ENCODE data around the gene RAB23.

Gene RAB23

DNA sequence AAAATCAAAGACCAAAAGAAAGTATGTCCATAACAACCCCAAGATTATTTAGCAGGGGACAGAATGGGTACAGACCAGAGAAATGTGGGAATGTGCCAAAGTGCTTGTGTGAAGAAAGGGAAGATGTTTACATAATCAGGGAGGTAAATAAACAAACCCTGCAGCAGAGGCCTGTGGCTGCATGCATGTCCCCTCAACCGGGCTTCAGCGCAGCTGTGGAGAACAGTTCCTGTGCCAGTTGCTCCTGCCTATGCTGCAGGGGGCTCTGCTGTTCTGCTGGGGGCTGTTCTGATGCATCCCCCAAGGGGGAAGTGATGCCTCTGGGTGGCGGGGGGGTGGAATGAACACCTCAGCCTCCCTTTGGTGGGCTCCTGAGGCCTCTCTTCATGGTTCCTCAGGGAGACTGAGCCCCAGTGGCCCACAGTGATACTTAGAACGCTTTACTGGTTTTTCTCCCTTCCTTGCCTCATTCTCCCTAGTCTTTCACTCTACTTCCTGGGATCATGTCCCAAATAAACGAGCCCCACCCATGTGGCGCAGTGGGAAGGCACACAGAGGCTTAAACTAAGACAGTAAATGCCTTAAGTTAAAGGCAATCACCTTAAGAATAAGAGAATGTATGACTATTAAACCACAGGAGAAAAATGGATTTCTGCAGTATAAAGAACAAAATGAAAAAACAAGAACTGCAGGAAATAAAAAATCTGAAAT is 23.0 kb downstream of the RAB23 start:
- Histone ChIP-seq H3K36me3 (replicated peaks in 1 of 2; ENCODE audit: control insufficient read depth in 2 of 2, insufficient read depth in 2 of 2, low read length in 2 of 2) (peaks cover 3 to 32% of the 10 kb centered on the region in 2 donors), H3K4me3 (ENCODE audit: low read length in 2 of 2) (peak overlapping the region in 1 of 2 donors; percentile 54), H2BK12ac (ENCODE audit: low read length) (no peak overlapping the region), H3K23ac (ENCODE audit: low read depth, low read length, poor library complexity) (no peak overlapping the region), H3K27ac (replicated peaks; ENCODE audit: low read length) (no peak overlapping the region), H3K79me1 (ENCODE audit: low read depth, low read length) (no peaks in the 10 kb centered on the region), H3K9ac (ENCODE audit: low read depth, low read length, poor library complexity) (no peak overlapping the region), H3K4ac (ENCODE audit: low read length) (no peak overlapping the region), H4K8ac (ENCODE audit: low read depth, low read length) (no peak overlapping the region), H2BK120ac (ENCODE audit: low read depth, low read length) (no peak overlapping the region), H2AFZ (ENCODE audit: low read length) (no peak overlapping the region), H3K27me3 (ENCODE audit: control insufficient read depth in 3 of 3, insufficient read depth in 3 of 3, low read depth in 1 of 3, low read length in 3 of 3) (no peaks in the 10 kb centered on the region), H2BK5ac (ENCODE audit: low read length) (no peak overlapping the region), H4K91ac (ENCODE audit: low read depth, low read length, poor library complexity) (no peak overlapping the region), H3K4me1 (ENCODE audit: control insufficient read depth in 2 of 2, insufficient read depth in 1 of 2, low read depth in 1 of 2, low read length in 2 of 2) (peaks cover 0 to 4% of the 10 kb centered on the region in 2 donors), H2AK5ac (ENCODE audit: low read depth, low read length) (no peak overlapping the region), H3K14ac (ENCODE audit: low read length) (no peak overlapping the region), H3K18ac (ENCODE audit: low read length) (no peak overlapping the region), H3K9me3 (replicated peaks in 1 of 2; ENCODE audit: control insufficient read depth in 2 of 2, insufficient read depth in 1 of 2, low read depth in 1 of 2, low read length in 2 of 2) (no peaks in the 10 kb centered on the region), H3K4me2 (ENCODE audit: insufficient read depth, low read length, poor library complexity, severe bottlenecking) (no peak overlapping the region), H2BK15ac (ENCODE audit: low read length) (no peak overlapping the region)
- DNase-seq (ENCODE audit: low spot score): no peak
- no CpG with 5 or more reads among the region's 6 CpGs for WGBS, 2 donors (ENCODE audit: extremely low coverage in 2 of 2, insufficient read length in 2 of 2, insufficient replicate concordance in 1 of 2)

DNA sequence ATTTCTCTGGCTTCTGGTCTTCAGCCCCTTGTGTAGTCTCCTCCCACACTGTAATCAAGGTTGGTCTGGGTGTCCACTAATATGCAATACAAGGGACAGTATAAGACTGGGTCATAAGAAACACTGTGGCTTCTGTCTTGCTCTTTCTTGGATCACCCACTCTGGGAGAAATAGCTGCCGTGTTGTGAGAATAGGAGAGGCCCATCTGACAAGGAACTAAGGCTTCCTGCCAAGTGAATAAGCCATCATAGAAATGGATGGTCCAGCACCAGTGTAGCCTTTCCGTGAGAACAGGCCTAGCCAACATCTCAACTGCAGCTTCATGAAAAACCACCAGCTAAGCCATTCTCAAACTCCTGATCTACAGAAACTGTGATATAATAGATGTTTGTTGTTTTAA is 26.6 kb downstream of the RAB23 start:
- H2BK5ac ChIP-seq (ENCODE audit: low read length): no peak overlapping the region
- H2AFZ ChIP-seq (ENCODE audit: low read length): no peak overlapping the region
- peaks cover 3 to 58% of the 10 kb centered on the region in 2 donors for H3K36me3 ChIP-seq (replicated peaks in 1 of 2; ENCODE audit: control insufficient read depth in 2 of 2, insufficient read depth in 2 of 2, low read length in 2 of 2)
- H2BK120ac ChIP-seq (ENCODE audit: low read depth, low read length): no peak overlapping the region
- no peak overlapping the region for H3K4ac ChIP-seq (ENCODE audit: low read length)
- H3K27ac ChIP-seq (replicated peaks; ENCODE audit: low read length): no peak overlapping the region
- no peak overlapping the region for H3K4me2 ChIP-seq (ENCODE audit: insufficient read depth, low read length, poor library complexity, severe bottlenecking)
- H3K9ac ChIP-seq (ENCODE audit: low read depth, low read length, poor library complexity): no peak overlapping the region
- no peak overlapping the region for H2BK15ac ChIP-seq (ENCODE audit: low read length)
- H2BK12ac ChIP-seq (ENCODE audit: low read length): no peak overlapping the region
- DNase-seq (ENCODE audit: low spot score): no peak
- no peak overlapping the region for H2AK5ac ChIP-seq (ENCODE audit: low read depth, low read length)
- no peaks in the 10 kb centered on the region for H3K79me1 ChIP-seq (ENCODE audit: low read depth, low read length)
- WGBS, 2 donors (ENCODE audit: extremely low coverage in 2 of 2, insufficient read length in 2 of 2, insufficient replicate concordance in 1 of 2): no CpG with 5 or more reads among the region's 2 CpGs
- no peak overlapping the region for H3K18ac ChIP-seq (ENCODE audit: low read length)
- no peak overlapping the region for H3K14ac ChIP-seq (ENCODE audit: low read length)
- H3K4me1 ChIP-seq (ENCODE audit: control insufficient read depth in 2 of 2, insufficient read depth in 1 of 2, low read depth in 1 of 2, low read length in 2 of 2): no peaks in the 10 kb centered on the region
- no peak overlapping the region for H4K8ac ChIP-seq (ENCODE audit: low read depth, low read length)
- no peak overlapping the region for H4K91ac ChIP-seq (ENCODE audit: low read depth, low read length, poor library complexity)
- H3K4me3 ChIP-seq (ENCODE audit: low read length in 2 of 2): no peak overlapping the region
- H3K9me3 ChIP-seq (replicated peaks in 1 of 2; ENCODE audit: control insufficient read depth in 2 of 2, insufficient read depth in 1 of 2, low read depth in 1 of 2, low read length in 2 of 2): peaks cover 0 to 5% of the 10 kb centered on the region in 2 donors
- no peak overlapping the region for H3K23ac ChIP-seq (ENCODE audit: low read depth, low read length, poor library complexity)
- no peaks in the 10 kb centered on the region for H3K27me3 ChIP-seq (ENCODE audit: control insufficient read depth in 3 of 3, insufficient read depth in 3 of 3, low read depth in 1 of 3, low read length in 3 of 3)

DNA sequence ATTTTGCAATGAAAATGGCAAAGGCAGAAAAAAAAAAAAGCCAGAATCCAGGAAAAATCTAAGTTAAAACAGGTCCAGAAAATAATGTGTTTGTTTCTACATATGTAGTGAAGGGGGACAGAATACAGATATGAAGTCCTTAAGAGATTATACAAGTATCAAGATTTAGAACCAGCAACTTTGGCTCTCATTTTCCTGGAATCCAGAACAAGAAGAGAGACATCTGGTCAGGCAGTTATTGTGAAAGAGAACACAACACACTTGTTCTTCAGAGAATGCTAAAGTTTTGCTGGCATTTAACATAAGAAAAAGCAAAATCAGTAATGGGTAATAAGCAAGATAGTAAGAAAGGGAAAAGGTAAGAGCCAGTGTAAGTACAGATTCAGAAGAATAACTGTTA is 28.9 kb downstream of the RAB23 start:
- Histone ChIP-seq H3K9ac (ENCODE audit: low read depth, low read length, poor library complexity) (no peak overlapping the region), H3K4me1 (ENCODE audit: control insufficient read depth in 2 of 2, insufficient read depth in 1 of 2, low read depth in 1 of 2, low read length in 2 of 2) (no peaks in the 10 kb centered on the region), H2AFZ (ENCODE audit: low read length) (no peak overlapping the region), H2BK5ac (ENCODE audit: low read length) (no peak overlapping the region), H2AK5ac (ENCODE audit: low read depth, low read length) (no peak overlapping the region), H3K14ac (ENCODE audit: low read length) (no peak overlapping the region), H2BK12ac (ENCODE audit: low read length) (no peak overlapping the region), H3K79me1 (ENCODE audit: low read depth, low read length) (no peaks in the 10 kb centered on the region), H3K27me3 (ENCODE audit: control insufficient read depth in 3 of 3, insufficient read depth in 3 of 3, low read depth in 1 of 3, low read length in 3 of 3) (no peaks in the 10 kb centered on the region), H3K4ac (ENCODE audit: low read length) (no peak overlapping the region), H3K4me2 (ENCODE audit: insufficient read depth, low read length, poor library complexity, severe bottlenecking) (no peak overlapping the region), H4K91ac (ENCODE audit: low read depth, low read length, poor library complexity) (no peak overlapping the region), H3K9me3 (replicated peaks in 1 of 2; ENCODE audit: control insufficient read depth in 2 of 2, insufficient read depth in 1 of 2, low read depth in 1 of 2, low read length in 2 of 2) (peaks cover 0 to 5% of the 10 kb centered on the region in 2 donors), H2BK120ac (ENCODE audit: low read depth, low read length) (no peak overlapping the region), H3K4me3 (ENCODE audit: low read length in 2 of 2) (no peak overlapping the region), H3K27ac (replicated peaks; ENCODE audit: low read length) (no peak overlapping the region), H3K23ac (ENCODE audit: low read depth, low read length, poor library complexity) (no peak overlapping the region), H2BK15ac (ENCODE audit: low read length) (no peak overlapping the region), H3K18ac (ENCODE audit: low read length) (no peak overlapping the region), H3K36me3 (replicated peaks in 1 of 2; ENCODE audit: control insufficient read depth in 2 of 2, insufficient read depth in 2 of 2, low read length in 2 of 2) (peaks cover 4 to 74% of the 10 kb centered on the region in 2 donors), H4K8ac (ENCODE audit: low read depth, low read length) (no peak overlapping the region)
- DNase-seq (ENCODE audit: low spot score): no peak

DNA sequence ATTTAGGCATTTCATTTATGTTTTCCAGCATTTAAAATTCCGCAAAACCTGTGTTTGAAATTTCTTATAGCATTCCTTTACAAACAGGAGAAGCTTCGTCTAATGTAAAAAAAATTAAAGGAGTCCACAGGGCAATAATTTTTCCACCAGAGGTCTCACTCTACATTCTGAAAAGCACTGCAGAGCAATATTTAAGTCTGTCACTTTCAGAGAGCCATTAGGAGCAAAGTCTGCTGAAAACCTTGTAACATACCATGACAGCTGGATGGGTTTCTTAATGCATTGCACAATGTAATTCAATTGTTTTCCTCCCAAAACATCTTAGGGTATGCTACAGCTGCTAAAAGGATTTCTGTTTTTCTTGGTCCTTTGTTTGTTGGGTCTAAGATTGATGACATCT is 32.0 kb downstream of the RAB23 start:
- H3K23ac ChIP-seq (ENCODE audit: low read depth, low read length, poor library complexity): no peak overlapping the region
- H3K4me1 ChIP-seq (ENCODE audit: control insufficient read depth in 2 of 2, insufficient read depth in 1 of 2, low read depth in 1 of 2, low read length in 2 of 2): no peaks in the 10 kb centered on the region
- WGBS, 2 donors (ENCODE audit: extremely low coverage in 2 of 2, insufficient read length in 2 of 2, insufficient replicate concordance in 1 of 2): no CpG with 5 or more reads among the region's 2 CpGs

More for the DNA sequence above, 32.0 kb downstream of the RAB23 start:
- Histone ChIP-seq H3K4ac (ENCODE audit: low read length) (no peak overlapping the region), H2BK5ac (ENCODE audit: low read length) (no peak overlapping the region), H2AK5ac (ENCODE audit: low read depth, low read length) (no peak overlapping the region), H2BK12ac (ENCODE audit: low read length) (no peak overlapping the region), H2BK120ac (ENCODE audit: low read depth, low read length) (no peak overlapping the region), H3K4me3 (ENCODE audit: low read length in 2 of 2) (no peak overlapping the region), H3K27me3 (ENCODE audit: control insufficient read depth in 3 of 3, insufficient read depth in 3 of 3, low read depth in 1 of 3, low read length in 3 of 3) (no peaks in the 10 kb centered on the region), H2BK15ac (ENCODE audit: low read length) (no peak overlapping the region), H3K36me3 (replicated peaks in 1 of 2; ENCODE audit: control insufficient read depth in 2 of 2, insufficient read depth in 2 of 2, low read length in 2 of 2) (peaks cover 4 to 83% of the 10 kb centered on the region in 2 donors), H3K9me3 (replicated peaks in 1 of 2; ENCODE audit: control insufficient read depth in 2 of 2, insufficient read depth in 1 of 2, low read depth in 1 of 2, low read length in 2 of 2) (peaks cover 0 to 5% of the 10 kb centered on the region in 2 donors), H3K18ac (ENCODE audit: low read length) (no peak overlapping the region), H3K27ac (replicated peaks; ENCODE audit: low read length) (no peak overlapping the region), H3K4me2 (ENCODE audit: insufficient read depth, low read length, poor library complexity, severe bottlenecking) (no peak overlapping the region), H3K14ac (ENCODE audit: low read length) (no peak overlapping the region), H3K9ac (ENCODE audit: low read depth, low read length, poor library complexity) (no peak overlapping the region), H3K79me1 (ENCODE audit: low read depth, low read length) (no peaks in the 10 kb centered on the region), H2AFZ (ENCODE audit: low read length) (no peak overlapping the region), H4K8ac (ENCODE audit: low read depth, low read length) (no peak overlapping the region), H4K91ac (ENCODE audit: low read depth, low read length, poor library complexity) (no peak overlapping the region)
- DNase-seq (ENCODE audit: low spot score): no peak

Measured in neuronal stem cell (in vitro differentiated cells).